Mucosa of rectum (tissue), 2 donors: ENCODE results near the gene ANGPT4.

Source experiments
- H3K27ac ChIP-seq, 2 donors: one replicate each; pipeline ENCODE4 v1.7.0; 2013; ENCODE audit warnings: inconsistent platforms in 2 of 2, low read depth in 2 of 2, low read length in 2 of 2
- H3K27me3 ChIP-seq, 2 donors: one replicate each; pipeline ENCODE4 v1.7.0; 2013; ENCODE audit warnings: low read length in 2 of 2; ENCODE audit not compliant: control insufficient read depth in 2 of 2, insufficient read depth in 2 of 2
- H3K36me3 ChIP-seq, 2 donors: one replicate each; pipeline ENCODE4 v1.7.0; 2013; ENCODE audit warnings: low read length in 2 of 2; ENCODE audit not compliant: control insufficient read depth in 2 of 2, insufficient read depth in 2 of 2
- H3K4me1 ChIP-seq, 2 donors: one replicate each; pipeline ENCODE4 v1.7.0; 2013; ENCODE audit warnings: low read length in 2 of 2, mild to moderate bottlenecking in 1 of 2; ENCODE audit not compliant: control insufficient read depth in 2 of 2, insufficient read depth in 2 of 2
- H3K4me3 ChIP-seq, 2 donors: one replicate each; pipeline ENCODE4 v1.7.0; 2013; ENCODE audit warnings: low read length in 2 of 2
- H3K9ac ChIP-seq, 2 donors: one replicate each; pipeline ENCODE4 v1.7.0; 2013; ENCODE audit warnings: low read length in 2 of 2, low read depth in 1 of 2, mild to moderate bottlenecking in 1 of 2
- H3K9me3 ChIP-seq, 2 donors: one replicate each; pipeline ENCODE4 v1.7.0; 2013; ENCODE audit warnings: low read length in 2 of 2; ENCODE audit not compliant: control insufficient read depth in 2 of 2
- donor health status: healthy.
- donor health status: Normal muscosa, but diverticular disease.

ANGPT4 gene

DNA sequence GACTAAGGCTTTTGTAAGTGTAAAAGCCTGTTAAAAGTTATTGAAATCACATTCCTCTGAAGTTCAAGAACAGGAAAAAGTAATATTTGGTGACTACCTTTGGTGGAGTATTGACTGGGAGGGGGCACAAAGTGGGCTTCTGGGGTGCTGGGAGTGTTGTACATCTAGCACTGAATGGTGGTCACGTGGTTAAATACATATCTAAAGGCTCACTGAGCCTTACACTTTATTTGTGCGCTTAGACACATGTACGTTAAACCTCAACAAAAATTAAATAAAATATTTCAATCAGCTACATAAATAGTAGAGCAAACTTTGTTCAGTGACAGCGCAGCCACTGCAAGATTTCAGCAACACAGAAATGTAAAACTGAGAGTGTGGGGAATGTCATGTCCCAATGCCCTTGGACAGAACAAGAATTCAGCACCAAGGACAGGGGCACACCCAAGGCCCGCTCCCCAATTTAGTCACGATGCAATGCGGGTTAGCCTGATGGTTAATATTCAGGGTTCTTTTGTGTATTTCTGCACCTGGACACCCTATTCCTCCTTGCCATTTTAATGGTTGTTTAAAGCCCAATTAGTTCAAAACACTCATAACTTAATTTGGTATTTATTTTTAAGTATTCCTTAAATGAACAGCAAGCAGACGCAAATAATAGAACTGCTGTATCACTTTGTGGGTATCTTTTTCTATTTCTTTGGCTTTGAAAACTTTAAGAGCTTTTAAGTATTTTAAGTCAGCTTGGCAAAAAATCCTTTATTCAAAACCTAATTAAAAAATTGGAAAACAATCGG lies 37.4 kb downstream of the ANGPT4 start:
- Histone ChIP-seq H3K9ac (no peak overlapping the region), H3K27me3 (peaks cover 0 to 2% of the 10 kb centered on the region in 2 donors), H3K9me3 (no peaks in the 10 kb centered on the region), H3K36me3 (no peaks in the 10 kb centered on the region), H3K27ac (no peak overlapping the region), H3K4me3 (no peak overlapping the region), H3K4me1 (no peaks in the 10 kb centered on the region)

DNA sequence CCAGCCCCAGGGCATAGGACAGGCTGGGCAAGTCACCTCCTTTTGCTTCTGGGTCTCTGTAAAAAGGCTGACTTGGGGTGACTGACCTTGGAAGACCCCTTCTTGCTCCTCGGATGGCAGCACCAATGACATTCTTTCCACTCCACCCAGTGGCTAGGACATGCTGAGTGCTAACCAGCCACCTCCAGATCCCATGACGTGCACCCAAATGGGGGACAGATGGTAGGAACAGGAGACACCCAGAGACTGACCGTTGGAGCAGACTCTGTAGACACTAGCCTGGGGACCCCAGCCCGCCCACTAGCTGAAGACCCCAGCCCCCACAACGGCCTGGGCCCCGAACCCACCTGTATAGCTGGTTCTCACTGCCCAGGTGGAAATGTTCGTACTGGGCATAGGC lies 38.3 kb downstream of the ANGPT4 start:
- no peaks in the 10 kb centered on the region for H3K36me3 ChIP-seq
- no peaks in the 10 kb centered on the region for H3K9me3 ChIP-seq
- H3K9ac ChIP-seq = no peak overlapping the region
- H3K27me3 ChIP-seq = peaks cover 0 to 2% of the 10 kb centered on the region in 2 donors
- H3K27ac ChIP-seq = no peak overlapping the region
- no peaks in the 10 kb centered on the region for H3K4me1 ChIP-seq
- H3K4me3 ChIP-seq = no peak overlapping the region

GRCh38 chr20:875115-875514 lies 41.0 kb downstream of the ANGPT4 start:
- Histone ChIP-seq H3K9ac (no peak overlapping the region), H3K9me3 (no peaks in the 10 kb centered on the region), H3K27ac (no peak overlapping the region), H3K27me3 (no peaks in the 10 kb centered on the region), H3K4me1 (no peaks in the 10 kb centered on the region), H3K4me3 (no peak overlapping the region), H3K36me3 (no peaks in the 10 kb centered on the region)

DNA sequence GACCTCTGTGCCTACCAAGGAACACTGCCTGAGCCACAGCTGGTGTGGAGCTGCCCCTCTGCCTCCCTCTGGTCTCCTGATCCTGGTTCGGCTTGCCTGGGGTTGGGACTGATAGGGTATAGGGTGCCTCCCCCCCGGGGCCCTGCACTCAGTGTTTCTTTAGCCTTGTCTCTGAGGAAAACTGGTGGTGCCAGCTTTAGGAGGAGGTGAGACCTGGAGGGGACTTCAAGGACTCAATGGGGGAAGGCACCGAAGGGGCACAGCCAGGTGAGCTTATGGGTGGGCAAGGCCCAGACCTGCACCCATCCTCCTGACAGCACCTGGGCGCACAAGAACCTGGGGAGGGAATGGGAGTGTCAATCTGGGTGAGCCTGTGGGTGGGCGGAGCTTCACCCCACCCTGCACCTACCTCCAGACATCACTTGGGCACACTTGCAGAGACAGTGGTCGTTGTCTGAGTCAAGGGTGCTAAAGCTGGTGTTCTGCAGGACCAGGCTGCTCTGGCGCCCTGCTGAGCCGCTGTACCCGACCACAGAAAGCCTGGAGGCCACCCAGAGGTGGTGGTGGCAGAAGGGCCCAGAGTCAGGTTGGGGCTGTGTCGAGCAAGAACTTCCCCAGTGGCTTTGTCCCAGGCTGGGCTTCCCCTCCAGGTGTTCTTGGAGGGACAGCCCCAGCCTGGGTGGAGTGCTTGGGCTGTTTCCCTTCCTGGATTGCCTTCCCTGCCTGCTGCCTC lies 42.1 kb downstream of the ANGPT4 start:
- H3K9ac ChIP-seq = no peak overlapping the region
- no peaks in the 10 kb centered on the region for H3K4me1 ChIP-seq
- no peaks in the 10 kb centered on the region for H3K36me3 ChIP-seq
- H3K9me3 ChIP-seq = no peaks in the 10 kb centered on the region
- H3K27ac ChIP-seq = no peak overlapping the region
- H3K27me3 ChIP-seq = no peaks in the 10 kb centered on the region
- H3K4me3 ChIP-seq = no peak overlapping the region

GRCh38 chr20:872855-873520 lies 43.1 kb downstream of the ANGPT4 start:
- no peaks in the 10 kb centered on the region for H3K27me3 ChIP-seq
- H3K36me3 ChIP-seq = no peaks in the 10 kb centered on the region
- H3K9me3 ChIP-seq = no peaks in the 10 kb centered on the region
- H3K9ac ChIP-seq = no peak overlapping the region
- H3K4me3 ChIP-seq = no peak overlapping the region
- H3K27ac ChIP-seq = no peak overlapping the region
- H3K4me1 ChIP-seq = no peaks in the 10 kb centered on the region

GRCh38 chr20:871948-872347 lies 44.2 kb downstream of the ANGPT4 start:
- H3K9ac ChIP-seq = no peak overlapping the region
- no peaks in the 10 kb centered on the region for H3K4me1 ChIP-seq
- no peaks in the 10 kb centered on the region for H3K9me3 ChIP-seq
- no peaks in the 10 kb centered on the region for H3K27me3 ChIP-seq
- H3K4me3 ChIP-seq = no peak overlapping the region
- no peak overlapping the region for H3K27ac ChIP-seq
- no peaks in the 10 kb centered on the region for H3K36me3 ChIP-seq

GRCh38 chr20:871436-871835 lies 44.7 kb downstream of the ANGPT4 start:
- Histone ChIP-seq H3K27me3 (no peaks in the 10 kb centered on the region), H3K27ac (no peak overlapping the region), H3K9me3 (no peaks in the 10 kb centered on the region), H3K4me1 (no peaks in the 10 kb centered on the region), H3K4me3 (no peak overlapping the region), H3K9ac (no peak overlapping the region), H3K36me3 (no peaks in the 10 kb centered on the region)

GRCh38 chr20:870758-871157 lies 45.4 kb downstream of the ANGPT4 start:
- H3K36me3 ChIP-seq = no peaks in the 10 kb centered on the region
- H3K4me3 ChIP-seq = no peak overlapping the region
- no peak overlapping the region for H3K27ac ChIP-seq
- no peaks in the 10 kb centered on the region for H3K9me3 ChIP-seq
- H3K27me3 ChIP-seq = no peaks in the 10 kb centered on the region
- no peaks in the 10 kb centered on the region for H3K4me1 ChIP-seq
- no peak overlapping the region for H3K9ac ChIP-seq

- H3K9me3 ChIP-seq = no peaks in the 10 kb centered on the region
- H3K9ac ChIP-seq = no peak overlapping the region
- no peak overlapping the region for H3K27ac ChIP-seq
- H3K4me3 ChIP-seq = no peak overlapping the region
- no peaks in the 10 kb centered on the region for H3K4me1 ChIP-seq
- H3K36me3 ChIP-seq = no peaks in the 10 kb centered on the region
- no peaks in the 10 kb centered on the region for H3K27me3 ChIP-seq
Measured at GRCh38 chr20:869606-870005, 46.5 kb downstream of the ANGPT4 start.

- no peak overlapping the region for H3K9ac ChIP-seq
- no peaks in the 10 kb centered on the region for H3K9me3 ChIP-seq
- no peak overlapping the region for H3K27ac ChIP-seq
- H3K4me1 ChIP-seq = no peaks in the 10 kb centered on the region
- no peaks in the 10 kb centered on the region for H3K36me3 ChIP-seq
- no peaks in the 10 kb centered on the region for H3K27me3 ChIP-seq
- H3K4me3 ChIP-seq = no peak overlapping the region
Measured at GRCh38 chr20:868279-868678, 47.9 kb downstream of the ANGPT4 start.
